SU-DHL-6 (cell line): Measurements from ENCODE around the gene NUPR1.

Source experiments
- CTCF ChIP-seq: fragments of 200-600 bp; sonication (generic); IDR thresholded peaks from one replicate; pipeline ENCODE4 v1.5.1; 2017; ENCODE audit warnings: antibody characterized with exemption, mild to moderate bottlenecking, low read length, moderate library complexity; ENCODE audit not compliant: insufficient read depth, poor library complexity, severe bottlenecking
- EZH2phosphoT487 ChIP-seq: fragments of 200-600 bp; sonication (generic), shearing (Covaris generic); conservative IDR thresholded peaks from 2 replicates; pipeline ENCODE4 v1.6.1; 2018; ENCODE audit warnings: mild to moderate bottlenecking, antibody characterized with exemption, low read length, moderate library complexity, mixed read lengths

- no peak for TF ChIP-seq CTCF
- TF ChIP-seq EZH2phosphoT487, result no peak
Observed at GRCh38 chr16:28491230-28491969, 47.4 kb downstream of the NUPR1 start.
